Fibroblast of pulmonary artery (primary cell): ENCODE measurements around the gene MFRP.
"Not testable (repeated sequence)": the region's sequence is repeated elsewhere in the genome, so short reads cannot be mapped to it uniquely, and the experiment has no call there.

Experiments used
- DNase-seq: peaks from one replicate; pipeline ENCODE4 v3.0.0-alpha.2; 2010; ENCODE audit warnings: low read depth
- H3K4me3 ChIP-seq: replicated peaks from 2 replicates; pipeline ENCODE4 v1.5.1; 2011; ENCODE audit warnings: low read depth, mild to moderate bottlenecking, control low read depth, low read length, moderate library complexity
- CTCF ChIP-seq: IDR thresholded peaks from 2 replicates; pipeline ENCODE4 v1.5.1; 2011; ENCODE audit warnings: mild to moderate bottlenecking, control low read depth, low read length, inconsistent platforms; ENCODE audit errors: missing control alignments

Gene MFRP

GRCh38 chr11:119346605-119347004 lies at the start of gene MFRP:
Gene MFRP, minus strand, starts transcription at chr11:119346705. Its CDS starts 192 bp downstream, at chr11:119346513.
- H3K4me3 ChIP-seq = no peak within 1 kb of the TSS
- TF ChIP-seq CTCF = no peak
- DNase-seq = no peak

- no peak overlapping the region for H3K4me3 ChIP-seq
- DNase-seq = no peak
- TF ChIP-seq CTCF = no peak
Observed at GRCh38 chr11:119391275-119391674, 44.8 kb upstream of the MFRP start.

- no peak for DNase-seq
- TF ChIP-seq CTCF = peak; percentile 44
- no peak overlapping the region for H3K4me3 ChIP-seq
Observed at GRCh38 chr11:119389611-119390254, 43.2 kb upstream of the MFRP start.

GRCh38 chr11:119388103-119388502 lies 41.6 kb upstream of the MFRP start:
- H3K4me3 ChIP-seq = no peak overlapping the region
- no peak for DNase-seq
- no peak for TF ChIP-seq CTCF

- no peak for TF ChIP-seq CTCF
- H3K4me3 ChIP-seq = no peak overlapping the region
- no peak for DNase-seq
Observed at GRCh38 chr11:119384332-119384731, 37.8 kb upstream of the MFRP start.

- not testable (repeated sequence) for H3K4me3 ChIP-seq, DNase-seq
Observed at GRCh38 chr11:119382513-119382912, 36.0 kb upstream of the MFRP start.

GRCh38 chr11:119382101-119382500 lies 35.6 kb upstream of the MFRP start:
- H3K4me3 ChIP-seq = peak overlapping the region; percentile 58
- TF ChIP-seq CTCF = no peak
- no peak for DNase-seq
